Measurements from ENCODE around the gene PRG3.
"Not testable (repeated sequence)": the region's sequence is repeated elsewhere in the genome, so short reads cannot be mapped to it uniquely, and the experiment has no call there.

PRG3 gene

DNA sequence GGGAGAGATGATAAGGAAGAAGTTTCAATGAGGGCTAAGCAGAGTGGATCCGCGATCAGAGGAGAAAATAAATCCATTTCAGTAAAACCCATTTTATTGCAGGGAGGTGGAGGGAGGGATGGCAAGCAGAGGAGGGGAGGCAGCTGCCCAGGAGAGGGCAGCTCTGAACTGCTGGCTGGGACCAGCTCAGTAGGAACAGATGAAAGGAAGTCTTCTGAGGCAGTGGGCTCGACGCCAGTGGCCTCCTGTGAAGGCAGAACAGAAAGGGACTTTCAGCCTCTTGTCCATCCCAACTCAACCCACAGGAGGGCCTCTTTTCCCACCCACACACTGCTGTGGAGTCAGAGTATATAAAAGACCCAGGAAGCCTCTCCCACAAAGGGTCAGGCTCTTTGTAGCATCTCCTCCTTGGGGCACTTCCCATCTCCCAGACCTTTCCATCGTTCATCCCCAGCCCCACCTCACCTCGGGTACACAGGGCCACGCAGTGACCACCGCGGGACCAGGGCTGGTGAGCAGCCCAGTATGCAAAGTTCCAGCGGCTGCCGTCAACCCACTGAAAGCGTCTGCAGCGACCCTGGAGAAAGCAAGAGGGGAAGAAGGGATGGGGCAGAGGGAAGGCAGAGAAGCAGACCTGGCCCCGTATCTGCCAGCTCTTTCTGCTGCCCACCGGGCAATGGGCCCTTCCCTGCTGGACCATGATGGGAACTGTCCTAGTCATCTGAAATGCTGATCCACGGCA lies 6.5 kb upstream of the PRG3 start:
- no peak for DNase-seq

DNA sequence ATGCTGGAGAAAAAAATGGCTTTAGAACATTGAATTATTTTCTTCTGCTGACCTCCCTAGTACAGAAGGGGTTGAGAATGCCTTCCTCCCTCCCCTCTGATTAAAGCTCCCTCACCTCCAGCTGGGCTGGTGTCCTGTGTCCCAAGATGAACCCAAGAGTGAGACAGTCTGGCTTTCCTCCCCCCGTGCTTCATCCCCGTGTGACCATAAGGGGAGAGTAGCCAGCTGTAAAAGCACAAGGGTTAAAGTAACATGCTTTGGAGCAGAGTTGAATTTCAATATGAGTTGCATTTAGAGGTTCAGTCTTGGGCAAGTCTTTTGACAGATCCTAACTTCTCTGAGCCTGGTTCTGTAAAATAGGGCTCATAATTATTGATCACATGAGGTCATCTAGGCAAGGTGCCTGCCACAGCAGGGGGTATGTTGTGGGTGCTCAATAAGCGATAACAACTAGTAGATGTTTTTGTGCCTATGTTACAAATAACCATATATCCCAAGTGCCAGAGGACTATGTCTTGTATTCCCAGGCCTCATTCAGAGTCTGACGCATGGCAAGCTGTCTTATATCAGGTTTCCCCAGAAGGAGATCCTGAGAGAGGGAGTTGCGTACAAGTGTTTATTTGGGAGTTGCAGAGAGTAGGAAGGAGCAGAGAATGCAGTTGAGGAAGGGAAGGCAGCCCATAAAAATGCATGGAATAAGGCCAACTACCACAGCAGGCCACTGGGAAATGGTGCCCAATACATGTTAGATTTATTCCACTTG lies 5.4 kb upstream of the PRG3 start:
- no peak for DNase-seq

DNA sequence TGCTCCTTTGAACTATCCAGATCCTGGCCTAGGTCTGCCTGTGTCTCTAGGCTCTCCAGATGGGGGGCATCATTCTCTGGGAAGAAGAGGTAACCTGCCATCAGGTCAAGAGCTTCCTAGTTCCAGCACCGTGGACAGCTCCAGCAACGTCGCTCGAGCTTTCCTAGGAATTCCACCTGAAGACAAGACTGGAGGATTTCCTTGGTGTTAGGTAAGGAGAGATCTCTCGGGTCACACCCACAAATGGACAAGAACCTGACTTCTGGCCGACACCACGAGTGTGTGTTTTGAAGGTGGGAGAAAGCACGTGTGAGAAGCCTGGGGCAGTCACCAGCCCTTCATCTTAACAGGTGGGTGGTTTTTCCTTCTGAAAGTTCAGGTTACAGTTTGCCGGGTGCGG lies 1.2 kb downstream of the PRG3 start:
- peak in 1 of 2 donors; percentile 24 for DNase-seq

DNA sequence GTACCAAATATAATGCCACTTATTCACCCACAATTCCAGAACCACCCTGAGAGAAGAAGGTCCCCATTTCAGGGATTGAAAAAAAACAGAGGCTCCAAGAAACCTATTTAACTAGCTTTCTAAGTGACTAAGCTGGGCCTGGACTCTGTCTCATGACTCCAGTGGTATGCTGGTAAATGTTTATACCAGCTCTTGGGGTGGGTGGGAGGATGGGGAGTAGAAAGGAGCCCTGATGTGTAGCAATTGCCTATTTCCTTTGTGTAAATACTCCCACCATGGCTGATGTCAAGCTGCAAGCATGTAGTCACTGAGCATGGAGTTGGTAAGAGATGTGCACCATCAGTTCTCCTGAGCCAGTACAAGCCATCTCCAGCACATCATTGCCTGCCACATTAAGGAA lies 2.8 kb downstream of the PRG3 start:
- DNase-seq, result peak; percentile 67 to 83

DNA sequence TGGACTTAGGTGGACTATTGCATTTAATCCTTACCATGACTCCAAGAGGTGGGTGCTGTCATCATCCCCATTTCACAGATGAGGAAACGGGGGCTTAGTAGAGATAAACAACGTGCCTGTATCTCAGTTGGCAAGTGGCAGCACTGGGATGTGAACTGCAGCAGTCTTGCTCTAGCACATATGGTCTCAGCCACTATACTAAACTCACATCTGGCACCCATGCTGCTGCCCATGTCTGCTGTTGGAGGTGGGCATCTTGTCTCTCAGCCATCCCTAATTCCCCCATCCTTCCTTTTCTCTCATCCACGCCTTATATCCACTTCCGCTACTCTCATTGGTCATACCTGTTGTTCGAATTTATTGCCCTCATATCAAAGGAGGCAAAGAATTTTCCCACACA lies 3.8 kb downstream of the PRG3 start:
- DNase-seq, result no peak

DNA sequence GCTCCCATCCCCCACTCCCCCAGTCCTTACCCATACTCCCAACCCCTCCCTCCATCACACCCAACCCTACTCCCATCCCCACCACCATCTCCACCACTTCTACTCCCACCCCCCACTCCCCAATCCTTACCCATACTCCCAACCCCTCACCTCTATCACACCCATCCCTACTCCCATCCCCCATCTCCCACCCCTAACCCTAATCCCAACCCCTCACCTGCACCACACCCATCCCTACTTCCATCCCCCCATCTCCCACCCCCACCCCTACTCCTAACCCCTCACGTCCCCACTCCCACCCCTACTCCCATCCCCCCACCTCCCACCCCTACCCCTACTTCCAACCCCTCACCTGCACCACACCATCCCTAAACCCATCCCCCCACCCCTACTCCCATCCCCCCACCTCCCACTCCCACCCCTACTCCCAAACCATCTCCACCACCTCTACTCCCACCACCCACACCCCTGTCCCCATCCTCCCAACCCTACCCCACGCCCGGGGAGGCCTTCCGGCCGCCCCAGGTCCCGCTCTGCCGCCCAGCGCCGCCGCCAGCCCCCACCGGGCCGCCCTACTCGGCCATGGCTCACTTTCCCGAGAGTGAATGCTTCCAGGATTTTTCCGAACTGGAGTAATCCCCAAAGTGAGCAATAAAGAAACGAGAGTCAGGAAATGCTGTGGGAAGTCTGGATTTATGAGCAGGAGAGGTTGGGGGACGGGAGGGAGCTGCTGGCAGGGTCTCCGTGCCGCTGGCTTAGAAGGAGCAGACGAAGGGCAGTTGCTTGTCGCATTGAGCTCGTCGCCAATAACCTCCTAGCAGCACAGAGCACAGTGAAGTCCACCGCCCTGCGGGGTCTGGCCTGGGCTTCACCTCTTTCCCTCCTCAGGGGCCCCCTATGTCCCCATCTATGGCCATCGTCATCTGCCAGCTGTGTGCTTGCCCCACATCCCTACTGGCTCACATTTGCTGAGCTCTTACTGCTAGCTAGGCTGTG lies 4.6 kb downstream of the PRG3 start:
- DNase-seq, result no peak

- DNase-seq, result no peak
Measured at GRCh38 chr11:57375490-57375889, 5.5 kb downstream of the PRG3 start.

DNA sequence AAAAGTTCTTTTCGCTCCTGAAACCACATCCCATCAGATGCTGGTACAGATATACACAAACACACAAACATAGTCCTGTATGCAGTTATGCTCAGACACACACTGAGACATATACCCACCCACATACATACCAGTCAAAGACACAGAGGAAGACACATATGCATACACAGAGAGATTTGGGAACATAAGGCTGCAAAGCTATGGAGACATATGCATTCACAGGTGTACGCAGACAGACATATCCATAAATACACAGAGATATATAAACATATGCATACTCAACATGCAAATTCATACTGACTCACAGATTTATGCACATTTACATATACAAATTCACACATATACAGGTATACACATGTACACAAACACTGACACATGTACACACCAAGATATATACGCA lies 6.0 kb downstream of the PRG3 start:
- DNase-seq, result no peak

- DNase-seq, result no peak
Measured at GRCh38 chr11:57373146-57373545, 7.8 kb downstream of the PRG3 start.

DNA sequence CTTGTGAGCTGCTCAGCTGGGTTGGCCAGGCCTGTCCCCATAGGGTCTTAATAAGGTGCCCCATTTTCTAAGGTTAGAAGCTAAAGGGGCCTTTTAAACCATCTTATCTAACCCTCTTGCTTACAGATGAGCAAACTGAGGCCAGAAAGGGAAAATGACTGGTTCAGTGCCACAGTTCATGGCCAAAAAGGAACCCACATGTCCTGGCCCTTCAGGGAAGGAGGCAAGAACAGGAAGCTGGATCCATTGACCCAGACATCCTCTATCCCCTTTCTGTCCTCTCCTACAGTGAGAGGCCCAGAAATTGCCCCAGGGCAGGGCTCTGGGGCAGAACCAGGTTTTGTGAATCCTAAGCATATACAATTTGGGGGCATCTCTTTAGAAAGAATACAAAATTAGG lies 10.0 kb downstream of the PRG3 start:
- DNase-seq, result peak; percentile 32 to 47

DNA sequence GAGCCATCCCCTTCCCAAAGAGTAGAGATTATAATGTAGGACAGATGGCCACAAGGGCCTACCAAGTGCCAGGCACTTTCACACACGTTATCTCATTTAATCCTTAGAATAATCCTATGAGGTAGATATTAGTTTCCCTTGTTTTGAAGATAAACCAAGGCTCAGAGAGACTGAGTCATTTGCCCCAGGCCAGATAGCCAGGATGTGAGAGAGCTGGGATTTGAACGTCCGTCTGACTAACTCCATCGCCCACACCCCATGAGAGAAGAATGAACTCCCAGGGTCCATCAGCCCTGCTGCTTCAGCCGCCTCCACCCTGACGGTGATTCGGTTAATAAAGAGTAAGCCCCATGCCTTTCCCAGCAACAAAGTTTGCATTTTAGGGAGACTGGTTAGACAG lies 10.7 kb downstream of the PRG3 start:
- DNase-seq, result no peak

- DNase-seq, result no peak
Measured at GRCh38 chr11:57368845-57369232, 12.1 kb downstream of the PRG3 start.

GRCh38 chr11:57368106-57368844 lies 12.7 kb downstream of the PRG3 start:
- DNase-seq, result peak; percentile 53 to 71

DNA sequence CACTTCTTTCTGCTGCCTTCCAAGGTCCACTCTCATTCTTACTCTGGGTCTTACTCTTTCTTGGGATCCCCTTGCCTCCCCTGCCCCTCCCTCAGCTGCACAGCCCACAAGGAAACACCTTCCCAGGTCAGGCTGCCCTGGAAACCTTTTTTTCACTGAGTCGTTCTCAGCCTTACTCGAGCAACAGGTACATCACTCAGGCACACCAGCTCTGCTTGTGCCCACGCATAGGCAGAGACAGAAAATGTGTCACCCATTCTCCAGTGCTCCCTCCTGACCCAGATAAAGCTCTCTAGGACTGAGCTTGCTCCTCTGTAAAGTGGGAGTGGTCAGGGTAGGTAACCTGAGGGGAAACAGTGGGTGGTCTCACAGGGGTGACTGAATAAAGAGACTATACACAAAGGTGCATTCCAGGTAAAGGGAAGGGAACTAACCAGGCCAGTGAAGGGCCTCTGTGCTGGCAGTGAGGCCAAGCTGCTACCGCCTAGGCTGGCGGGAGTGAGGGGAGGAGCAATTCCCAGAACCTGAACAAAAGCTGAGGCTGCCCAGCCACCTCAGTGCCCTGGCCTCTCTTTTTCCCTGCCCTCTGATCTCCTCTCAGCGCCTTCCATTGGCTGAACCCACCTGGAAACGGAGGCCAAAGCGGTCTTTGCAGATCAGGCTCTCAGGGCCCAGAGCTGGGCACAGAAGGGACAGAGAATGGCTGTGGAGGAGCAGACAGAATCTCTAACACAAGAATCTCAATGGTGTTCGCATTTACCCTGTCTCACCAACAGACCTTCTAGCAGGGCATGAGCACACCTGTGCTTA lies 15.9 kb downstream of the PRG3 start:
- DNase-seq, result no peak

- DNase-seq, result no peak
Measured at GRCh38 chr11:57363131-57364080, 17.5 kb downstream of the PRG3 start.

GRCh38 chr11:57361926-57362325 lies 19.0 kb downstream of the PRG3 start:
- no peak for DNase-seq

GRCh38 chr11:57361420-57361819 lies 19.5 kb downstream of the PRG3 start:
- not testable (repeated sequence) for DNase-seq

GRCh38 chr11:57360991-57361390 lies 20.0 kb downstream of the PRG3 start:
- DNase-seq, result no peak

GRCh38 chr11:57359896-57360690 lies 20.9 kb downstream of the PRG3 start:
- DNase-seq, result no peak

Measured in inflammatory macrophage (primary cell).